Right lobe of liver (tissue), 6 donors: Measurements from ENCODE around the gene MYOF. TPM values are rescaled to one million over a fixed set of nuclear protein-coding genes. Genes with fewer than 3 reads are reported as not detected.

Source experiments
- ATAC-seq, 4 donors: fragments of 200-7000 bp; cut with Tn5 transposase; one replicate each; pipeline ENCODE4 v1.9.1; 2020; ENCODE audit warnings: mild to moderate bottlenecking in 4 of 4, moderate library complexity in 4 of 4
- DNase-seq, 3 donors: peaks; one replicate each; pipeline ENCODE4 v3.0.0-alpha.2; 2020
- H3K27ac ChIP-seq, 3 donors: fragments of 200-600 bp; one replicate each; pipeline ENCODE4 v1.8.0; 2022
- H3K27me3 ChIP-seq, 2 donors: fragments of 200-600 bp; one replicate each; pipeline ENCODE4 v1.8.0; 2022
- H3K36me3 ChIP-seq, 4 donors: fragments of 200-600 bp; sonication (generic) in 1 of 4; one replicate each; pipeline versions ENCODE4 v1.5.1 to v1.8.0; 2017 to 2022; ENCODE audit warnings: control low read depth in 1 of 4
- H3K4me1 ChIP-seq, 4 donors: fragments of 200-600 bp; sonication (generic) in 1 of 4; one replicate each; pipeline versions ENCODE4 v1.5.1 to v1.8.0; 2017 to 2022; ENCODE audit warnings: control low read depth in 1 of 4
- H3K4me3 ChIP-seq, 3 donors: fragments of 200-600 bp; one replicate each; pipeline ENCODE4 v1.8.0; 2022
- H3K9me3 ChIP-seq, 4 donors: fragments of 200-600 bp; sonication (generic) in 1 of 4; one replicate each; pipeline versions ENCODE4 v1.5.1 to v1.8.0; 2017 to 2022; ENCODE audit warnings: control low read depth in 1 of 4
- CTCF ChIP-seq, 4 donors: fragments of 200-600 bp in 3 of 4; fragments of 450-650 bp in 1 of 4; IDR thresholded peaks; one replicate each; pipeline versions ENCODE4 v1.5.1 to v1.8.0; 2016 to 2022; ENCODE audit warnings: antibody characterized with exemption in 4 of 4, mild to moderate bottlenecking in 2 of 4
- POLR2A ChIP-seq: fragments of 450-650 bp; IDR thresholded peaks from one replicate; pipeline ENCODE4 v1.6.1; 2017; ENCODE audit warnings: antibody characterized with exemption, mild to moderate bottlenecking
- WGBS: methylation state at CpG from one replicate; pipeline ENCODE4 v1.1.6; 2018; ENCODE audit warnings: low coverage, low lambda C conversion rate; ENCODE audit not compliant: insufficient coverage; ENCODE audit errors: missing lambda C conversion rate; 5-methylcytosine and 5-hydroxymethylcytosine counted together
- intact Hi-C, 2 donors: fragments of 100-400 bp; cut with DNase I; formaldehyde crosslinking; loops; one replicate each; pipeline versions ENCODE4 v1.11.2 to v1.14.1; 2022
- total RNA-seq, 6 experiments: library from RNA; depleted of rRNA in 2 of 6; stranded (reverse); fragments of >200 nt in 2 of 6; fragmentation: NEBNext Ultra II Directional in 3 of 6; extraction: Animal tissue kit (Norgen Biotek cat#: 25700) in 3 of 6; gene quantifications; one replicate each; pipeline versions ENCODE4 v1.1.0 to v1.2.4, GENCODE V29; 2016 to 2023
- donor health status: DM: no; HTN: yes; CAD: no.
- donor health status: DM: no; HTN: no; CAD: no.
- donor health status: DM: no; HTN: no; CAD: no.
- donor health status: DM: no; HTN: yes; CAD: no.
- donor health status: DM: no; HTN: yes; CAD: no.

MYOF gene
- total RNA-seq, 6 experiments from 2014 or later: 1.9 to 14.6 (median 3.2) TPM

GRCh38 chr10:93274419-93274818, 207.7 kb downstream of the MYOF start:
- no peak for DNase-seq

GRCh38 chr10:93272884-93273675, 209.1 kb downstream of the MYOF start:
- no peak overlapping the region for H3K27ac ChIP-seq
- 67% methylated on average over 5 of the region's 8 CpGs for WGBS
- H3K4me1 ChIP-seq: no peaks in the 10 kb centered on the region
- intact Hi-C loops: no loop called here
- no peak for TF ChIP-seq CTCF (IDR thresholded peaks at IDR 0.05)
- no peak for TF ChIP-seq POLR2A
- H3K9me3 ChIP-seq: no peaks in the 10 kb centered on the region
- no peaks in the 10 kb centered on the region for H3K36me3 ChIP-seq
- DNase-seq (no peak), ATAC-seq (no peak)
- no peak overlapping the region for H3K4me3 ChIP-seq
- H3K27me3 ChIP-seq: no peaks in the 10 kb centered on the region

More at GRCh38 chr10:93274419-93274818, 207.7 kb downstream of the MYOF start:
- intact Hi-C loops: no loop called here
- 55% methylated on average over 4 of the region's 4 CpGs for WGBS
- H3K4me3 ChIP-seq: no peak overlapping the region
- no peaks in the 10 kb centered on the region for H3K36me3 ChIP-seq
- no peak for ATAC-seq
- TF ChIP-seq CTCF (IDR thresholded peaks at IDR 0.05) (no peak), POLR2A (no peak)
- no peaks in the 10 kb centered on the region for H3K9me3 ChIP-seq
- no peak overlapping the region for H3K27ac ChIP-seq
- H3K27me3 ChIP-seq: no peaks in the 10 kb centered on the region
- H3K4me1 ChIP-seq: no peaks in the 10 kb centered on the region

GRCh38 chr10:93271347-93271746, 210.8 kb downstream of the MYOF start:
- Histone ChIP-seq H3K36me3 (no peaks in the 10 kb centered on the region), H3K9me3 (no peaks in the 10 kb centered on the region), H3K4me3 (no peak overlapping the region), H3K27me3 (no peaks in the 10 kb centered on the region), H3K27ac (no peak overlapping the region), H3K4me1 (no peaks in the 10 kb centered on the region)
- no peak for ATAC-seq
- TF ChIP-seq CTCF (IDR thresholded peaks at IDR 0.05) (no peak), POLR2A (no peak)
- no peak for DNase-seq
- intact Hi-C loops: no loop called here

GRCh38 chr10:93269281-93269680, 212.9 kb downstream of the MYOF start:
- DNase-seq: no peak
- no peaks in the 10 kb centered on the region for H3K36me3 ChIP-seq
- TF ChIP-seq POLR2A: no peak
- no peak for TF ChIP-seq CTCF (IDR thresholded peaks at IDR 0.05)
- H3K9me3 ChIP-seq: no peaks in the 10 kb centered on the region
- H3K4me3 ChIP-seq: no peak overlapping the region
- no peaks in the 10 kb centered on the region for H3K27me3 ChIP-seq
- 96% methylated on average over 3 of the region's 3 CpGs for WGBS
- no peaks in the 10 kb centered on the region for H3K4me1 ChIP-seq
- H3K27ac ChIP-seq: no peak overlapping the region
- intact Hi-C loops: no loop called here
- no peak for ATAC-seq
